Activated gamma-delta T cell treated with Interleukin-2 at 50 U/mL for 16 hours (primary cell): ENCODE results near the gene HAND2.

ENCODE experiments used
- DNase-seq: peaks from one replicate; pipeline ENCODE4 v3.0.0-alpha.2; 2020

The HAND2 gene

DNA sequence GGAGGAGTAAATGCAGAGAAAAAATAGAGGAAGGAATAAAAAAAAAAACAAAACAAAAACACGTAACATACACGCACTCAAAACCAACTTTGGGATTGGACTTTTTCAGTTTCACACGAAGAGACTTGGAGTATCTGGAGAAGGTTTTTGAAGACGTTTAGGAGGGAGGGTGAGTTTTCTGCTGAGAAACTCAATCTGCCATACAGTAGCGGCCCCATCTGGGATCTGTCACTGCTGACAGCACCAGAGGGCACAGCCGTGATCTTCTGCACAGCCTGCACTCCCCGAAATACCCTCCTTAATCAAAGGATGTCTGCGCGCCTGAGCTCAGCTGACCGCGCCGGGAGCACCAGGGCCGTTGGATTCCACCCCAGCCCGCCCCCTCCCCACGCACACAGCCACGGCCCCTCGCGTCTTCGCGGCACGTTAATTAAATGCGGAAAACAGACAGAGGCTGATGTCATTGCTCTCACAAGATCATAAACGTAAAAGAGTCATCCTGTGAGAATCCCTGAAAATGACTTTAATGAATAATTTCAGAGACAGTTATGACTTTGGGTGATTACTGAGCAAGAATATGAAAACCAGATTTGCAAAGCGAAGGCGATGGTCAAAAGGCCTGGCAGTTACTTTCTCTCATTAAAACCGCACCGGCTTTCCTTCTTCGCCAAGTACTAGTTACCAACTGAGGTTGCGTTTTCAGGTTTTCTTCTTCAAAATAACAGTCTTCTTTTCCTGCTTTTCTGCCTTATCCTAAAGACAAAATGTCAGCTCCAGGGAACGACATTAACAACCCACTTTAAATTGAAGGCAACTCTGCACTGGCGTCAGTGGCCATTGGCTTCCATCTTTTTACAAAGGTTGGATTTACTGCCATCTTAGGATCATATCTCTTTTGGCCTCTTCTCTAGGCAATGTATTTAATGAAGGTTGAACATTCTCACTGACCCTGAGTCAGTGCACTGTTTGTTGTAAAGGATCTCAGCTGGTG lies 10.6 kb downstream of the HAND2 start:
- DNase-seq: no peak

DNA sequence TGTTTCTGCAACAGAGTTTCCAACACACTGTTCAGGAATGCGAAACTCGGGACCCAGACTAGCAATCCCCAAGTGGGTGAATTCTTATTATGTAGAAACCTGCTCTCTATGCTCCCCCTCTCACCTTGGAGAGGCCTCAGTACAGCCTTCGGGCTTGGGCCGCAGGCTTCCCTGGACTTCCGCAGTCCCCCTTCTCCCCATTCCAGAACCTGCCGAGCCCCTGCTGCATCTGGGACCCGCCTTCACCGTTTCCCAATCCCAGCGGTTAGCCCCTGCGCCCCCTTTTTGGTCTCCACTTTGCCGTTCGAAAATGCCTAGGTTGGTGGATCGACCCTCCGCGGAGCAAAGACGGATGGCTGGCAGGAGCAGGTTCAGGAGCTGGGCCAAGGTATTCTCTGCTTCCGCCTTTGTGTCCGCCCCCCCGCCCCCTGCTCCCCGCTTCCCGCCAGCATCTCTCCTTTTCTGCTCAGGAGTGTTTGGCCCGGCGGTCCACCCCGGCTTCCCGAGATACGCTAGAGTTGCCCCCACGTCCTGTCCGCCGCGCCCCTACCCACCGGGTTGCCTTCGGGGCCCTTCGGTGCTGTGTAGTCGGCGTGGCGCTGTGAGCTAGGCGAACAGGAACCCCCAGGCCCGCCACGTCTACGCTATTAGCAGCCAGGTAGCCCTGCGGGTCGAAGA lies 11.5 kb downstream of the HAND2 start:
- no peak for DNase-seq

DNA sequence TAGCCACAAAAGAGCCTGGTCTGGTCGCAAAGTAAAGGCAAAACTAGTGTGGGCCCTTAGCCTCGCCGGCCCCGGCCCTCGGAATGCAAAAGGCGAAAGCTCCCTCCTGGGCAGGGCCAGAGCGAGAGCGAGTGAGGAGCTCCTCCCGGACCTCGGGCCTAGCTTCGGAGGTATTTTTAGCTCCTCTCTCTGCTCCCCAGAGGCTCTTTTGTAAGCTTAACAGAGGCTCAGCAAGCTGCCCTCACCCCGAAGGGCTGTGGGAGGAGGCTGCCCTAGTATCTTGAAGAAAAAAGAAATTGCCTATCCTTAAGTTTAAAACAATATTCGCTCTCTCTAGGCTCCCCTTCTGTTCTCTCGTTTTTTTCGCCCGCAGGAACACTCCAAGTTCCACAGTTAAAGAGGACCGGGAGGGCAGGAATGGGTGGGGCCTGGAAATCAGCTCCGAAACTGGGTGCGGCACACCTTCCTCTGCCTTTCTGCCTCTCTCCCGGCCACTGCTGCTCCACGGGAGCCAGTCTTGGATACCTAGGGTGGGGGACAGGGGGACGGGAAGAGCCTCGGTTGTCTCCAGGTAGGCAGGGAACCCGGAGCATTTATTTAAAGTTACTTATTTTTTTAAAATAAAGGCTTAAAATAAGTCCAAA lies 12.1 kb downstream of the HAND2 start:
- no peak for DNase-seq

DNA sequence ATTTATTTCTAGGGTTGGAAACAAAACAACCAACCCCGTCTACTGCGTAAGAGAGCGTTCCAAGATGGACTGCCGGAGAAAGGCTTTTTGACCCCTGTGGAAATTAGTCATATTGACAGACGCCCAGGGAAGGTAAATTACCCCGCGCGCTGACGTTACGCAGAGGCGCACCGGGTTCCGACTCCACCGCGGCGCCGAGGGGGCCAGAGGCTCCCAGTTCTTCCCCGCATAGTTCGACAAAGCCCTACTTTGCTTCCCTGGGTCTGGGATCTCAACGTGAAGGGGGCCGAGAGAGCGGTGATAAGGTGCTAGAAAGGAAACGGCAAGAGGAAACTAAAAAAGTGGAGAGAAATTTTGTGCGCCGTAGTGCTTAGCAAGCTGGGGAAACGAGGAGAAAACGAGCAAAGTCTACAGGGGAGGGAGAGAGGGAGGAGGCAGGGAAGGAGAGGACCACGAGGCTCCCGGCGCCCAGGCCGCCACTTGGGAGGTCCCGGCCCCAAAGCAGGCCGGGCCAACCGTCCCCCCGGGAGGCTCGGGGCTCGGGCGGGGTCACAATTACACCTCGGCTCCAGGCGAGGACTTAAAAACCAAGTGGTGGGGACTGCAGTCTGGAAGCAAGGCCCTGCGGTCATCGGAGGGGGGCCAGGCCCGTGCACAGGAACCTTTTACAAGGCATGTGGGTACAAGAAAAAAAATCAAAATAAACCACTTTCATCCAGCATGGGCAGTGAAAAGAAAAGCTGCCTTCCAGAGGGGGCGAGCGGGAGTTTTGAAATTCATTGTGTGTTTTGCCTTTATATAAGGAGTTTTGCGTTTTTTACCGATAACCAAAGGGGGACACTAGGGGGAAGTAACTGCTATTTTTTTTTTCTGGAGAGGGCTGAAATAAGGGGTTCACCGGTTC lies 13.2 kb downstream of the HAND2 start:
- no peak for DNase-seq

DNA sequence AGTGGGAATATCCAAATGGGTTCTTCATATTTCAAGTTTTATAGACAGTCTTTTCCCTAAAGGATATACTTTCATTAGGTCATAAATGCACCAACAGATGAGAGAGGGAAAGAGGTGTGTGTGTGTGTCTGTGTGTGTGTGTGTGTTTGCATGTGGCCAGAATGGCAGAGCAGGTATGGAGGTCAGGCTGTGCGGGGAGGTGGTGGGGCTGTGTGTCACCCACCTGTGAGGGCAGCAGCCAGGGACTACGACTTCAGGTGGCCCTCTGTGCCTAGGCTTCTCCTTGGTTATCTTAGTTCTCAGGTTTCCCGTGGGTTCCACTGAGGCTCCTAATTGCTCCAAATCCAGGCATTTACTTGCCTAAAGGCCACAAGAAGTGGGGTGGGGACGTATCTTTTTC lies 14.6 kb downstream of the HAND2 start:
- DNase-seq: no peak

DNA sequence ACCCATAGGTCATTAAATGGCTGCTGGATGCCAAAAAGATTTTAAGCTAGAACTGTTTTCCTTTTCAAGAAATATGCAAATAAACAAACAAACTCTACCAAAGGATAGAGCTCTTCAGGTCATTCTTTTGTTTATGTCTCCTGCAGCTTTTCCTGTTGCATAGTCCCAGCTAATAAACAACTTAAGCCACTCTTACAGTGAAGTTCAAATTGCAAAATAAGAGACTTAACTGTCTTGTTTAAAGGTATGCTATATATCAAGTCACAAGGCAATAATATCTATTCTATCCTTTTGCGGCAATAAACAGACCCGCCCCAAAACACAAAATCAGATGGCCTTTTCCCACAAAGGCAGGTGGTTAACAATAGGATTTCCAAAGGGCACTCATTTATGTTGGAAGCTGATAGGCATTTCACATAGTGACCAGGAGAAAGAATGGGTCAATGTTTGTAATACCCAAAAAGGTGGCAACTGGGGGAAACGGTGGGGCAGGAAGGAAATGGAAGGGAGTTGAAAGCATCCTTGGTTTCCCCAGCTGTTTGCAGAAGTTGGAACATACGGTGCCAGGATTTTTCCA lies 15.3 kb downstream of the HAND2 start:
- DNase-seq: no peak

DNA sequence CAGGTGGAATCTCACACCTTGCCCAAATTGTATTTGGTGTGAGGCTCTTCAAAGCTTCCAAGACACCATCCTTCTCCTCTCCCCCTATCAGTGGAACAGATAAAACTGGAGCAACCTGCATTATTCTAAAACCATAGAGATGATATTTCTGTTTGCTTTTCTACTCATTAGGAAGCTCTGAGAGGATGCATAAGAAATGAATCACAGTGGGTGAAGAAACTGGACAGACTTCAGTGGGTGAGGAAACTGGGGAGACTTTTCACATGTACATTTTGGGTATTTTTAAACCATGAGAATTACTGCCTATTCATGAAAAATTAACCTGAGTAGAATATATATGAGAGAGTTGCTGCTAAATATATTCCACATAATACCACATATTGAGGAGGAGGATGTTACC lies 16.4 kb downstream of the HAND2 start:
- DNase-seq: no peak

DNA sequence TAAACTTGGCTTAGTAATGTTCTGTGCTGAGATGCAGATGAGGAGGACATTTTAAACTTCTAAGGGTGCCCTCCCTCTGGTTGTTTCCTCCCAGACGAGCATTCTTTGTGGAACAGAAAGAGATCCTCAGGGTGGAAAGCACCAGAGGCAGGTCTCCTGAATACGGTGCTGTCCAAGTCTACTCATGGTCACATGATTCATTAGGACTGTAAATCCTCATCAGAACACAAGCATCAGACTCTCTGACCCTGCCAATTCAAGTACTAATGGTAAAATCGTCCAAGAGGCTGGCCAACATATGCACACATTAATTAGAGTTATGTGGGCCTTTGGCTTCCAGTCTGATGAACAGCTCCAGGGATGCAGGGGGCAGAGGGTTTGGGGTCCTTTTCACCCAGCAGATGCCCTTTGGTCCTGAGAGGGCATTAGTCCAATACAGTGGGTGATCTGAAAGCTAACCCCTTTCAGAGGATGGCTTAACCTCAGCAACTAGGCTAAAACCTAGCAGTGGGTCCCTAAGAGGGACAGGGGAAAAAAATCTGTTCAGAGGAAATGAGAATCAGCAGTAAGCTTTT lies 18.2 kb downstream of the HAND2 start:
- no peak for DNase-seq

DNA sequence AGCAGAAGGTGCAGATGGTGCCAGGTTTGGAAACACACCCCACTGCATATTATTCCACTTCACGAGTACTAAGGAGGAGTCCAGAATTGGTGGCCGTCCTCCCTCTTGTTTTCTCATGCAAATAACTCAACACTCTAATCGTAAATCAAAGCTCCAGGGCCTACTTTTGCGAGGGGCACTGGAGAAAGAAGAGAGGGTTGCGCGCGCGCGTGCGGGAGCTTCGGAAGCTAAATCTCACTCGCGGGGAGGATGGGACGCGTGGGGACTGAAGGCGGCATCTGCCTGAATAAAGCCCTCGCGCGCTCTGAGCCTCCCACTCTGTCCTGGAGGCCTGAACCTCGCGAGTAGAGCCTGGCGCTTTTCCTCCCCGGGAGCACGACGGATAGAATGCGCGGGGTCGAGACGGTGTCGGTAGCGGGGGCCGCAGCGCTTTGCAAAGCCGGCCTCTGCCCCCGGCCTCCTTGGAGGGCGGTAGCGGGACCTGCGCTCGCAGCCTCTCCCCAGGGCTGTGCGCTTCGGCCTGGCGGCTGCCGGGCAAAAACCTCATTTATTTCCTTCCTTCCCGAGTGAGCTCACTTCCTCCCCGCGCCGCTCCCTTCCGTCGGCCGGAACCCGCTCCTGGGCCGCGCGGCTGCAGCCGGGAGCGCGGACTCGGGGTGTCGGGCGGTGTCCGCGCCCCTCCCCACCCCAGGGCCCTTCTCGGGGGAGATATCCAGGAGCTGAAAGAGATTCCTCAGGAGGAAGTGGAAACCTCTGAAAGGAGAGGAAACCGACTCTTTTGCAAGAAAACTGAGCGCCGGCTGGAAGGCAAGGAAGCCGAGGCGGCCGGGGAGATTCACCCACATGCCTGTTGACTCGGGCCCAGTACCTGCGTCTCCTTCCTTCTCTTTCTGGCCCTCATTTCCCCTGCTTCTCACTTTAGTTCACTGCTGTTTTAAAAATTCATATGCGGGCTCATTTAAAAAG lies 20.7 kb downstream of the HAND2 start:
- DNase-seq: no peak

DNA sequence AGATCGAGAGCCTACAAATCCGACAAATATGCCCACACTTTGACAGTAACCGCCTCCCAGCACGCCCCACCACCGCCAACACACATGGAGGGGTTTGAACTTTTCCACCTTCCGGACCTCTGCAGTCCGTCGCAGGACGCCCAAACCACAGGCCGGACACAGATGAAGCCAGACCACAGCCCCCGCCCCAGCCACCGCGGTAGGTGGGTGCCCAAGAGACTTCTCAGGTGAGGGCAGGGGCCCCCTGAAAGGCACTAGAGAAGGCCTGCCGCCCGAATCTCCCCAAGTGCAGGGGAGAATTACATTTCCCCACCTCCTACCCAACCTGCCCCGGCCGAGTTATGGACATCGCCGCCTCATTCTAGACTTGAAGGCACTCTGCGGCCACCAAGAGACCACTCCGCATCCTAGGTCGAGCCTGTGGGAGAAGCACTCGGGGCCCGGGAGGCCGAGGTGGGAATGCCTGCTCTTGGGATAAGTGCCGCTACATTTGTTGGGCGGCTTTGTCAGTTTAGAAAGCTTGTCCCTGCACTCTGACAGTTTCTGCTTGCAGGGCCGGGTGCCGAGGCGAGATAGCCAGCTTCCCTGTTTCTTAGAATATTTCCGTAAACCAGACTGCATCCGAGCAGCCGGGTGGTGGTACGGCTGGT lies 21.5 kb downstream of the HAND2 start:
- no peak for DNase-seq

DNA sequence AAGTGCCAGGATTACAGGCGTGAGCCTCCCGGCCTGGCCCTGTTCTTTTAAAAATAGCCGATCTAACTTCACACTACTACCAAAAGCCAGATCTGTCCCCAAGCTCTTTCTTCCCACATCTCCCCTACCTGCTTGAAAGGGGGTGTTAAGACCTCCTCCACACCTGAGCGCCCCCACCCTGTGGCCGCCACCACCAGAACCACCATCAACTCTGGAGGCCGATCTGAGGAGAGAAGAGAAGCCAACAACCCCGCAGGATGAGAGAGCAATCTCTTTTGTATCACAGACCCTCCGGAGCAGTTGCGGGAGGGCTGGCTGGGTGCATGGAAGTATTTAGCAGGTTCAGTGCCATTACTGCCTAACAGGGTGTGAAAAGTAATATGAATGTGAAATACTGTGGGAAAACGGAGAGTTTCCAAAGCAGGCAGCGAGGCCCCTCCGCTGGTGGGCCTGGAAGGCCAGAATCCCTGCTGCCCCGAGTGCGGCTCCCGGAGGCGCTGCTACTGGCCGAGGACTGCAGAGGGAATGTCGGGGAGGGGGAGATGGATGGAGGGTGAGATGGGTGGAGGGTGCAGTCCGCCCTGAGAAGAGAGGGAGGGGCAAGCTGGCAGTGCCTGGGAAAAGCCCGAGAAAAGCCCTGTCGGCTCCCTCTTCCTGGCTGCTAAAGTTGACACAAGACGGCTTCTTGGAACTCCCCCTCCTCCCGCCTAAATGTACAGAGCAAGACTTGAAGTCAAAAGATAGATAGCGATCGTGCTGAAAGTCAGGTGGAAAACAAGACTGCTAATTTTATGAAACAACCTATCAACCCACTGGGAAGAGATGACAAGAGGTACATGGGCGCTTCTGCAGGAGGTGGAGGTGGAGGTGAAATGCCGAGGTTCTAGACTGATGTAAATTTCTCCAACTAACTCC lies 22.3 kb downstream of the HAND2 start:
- DNase-seq: no peak

DNA sequence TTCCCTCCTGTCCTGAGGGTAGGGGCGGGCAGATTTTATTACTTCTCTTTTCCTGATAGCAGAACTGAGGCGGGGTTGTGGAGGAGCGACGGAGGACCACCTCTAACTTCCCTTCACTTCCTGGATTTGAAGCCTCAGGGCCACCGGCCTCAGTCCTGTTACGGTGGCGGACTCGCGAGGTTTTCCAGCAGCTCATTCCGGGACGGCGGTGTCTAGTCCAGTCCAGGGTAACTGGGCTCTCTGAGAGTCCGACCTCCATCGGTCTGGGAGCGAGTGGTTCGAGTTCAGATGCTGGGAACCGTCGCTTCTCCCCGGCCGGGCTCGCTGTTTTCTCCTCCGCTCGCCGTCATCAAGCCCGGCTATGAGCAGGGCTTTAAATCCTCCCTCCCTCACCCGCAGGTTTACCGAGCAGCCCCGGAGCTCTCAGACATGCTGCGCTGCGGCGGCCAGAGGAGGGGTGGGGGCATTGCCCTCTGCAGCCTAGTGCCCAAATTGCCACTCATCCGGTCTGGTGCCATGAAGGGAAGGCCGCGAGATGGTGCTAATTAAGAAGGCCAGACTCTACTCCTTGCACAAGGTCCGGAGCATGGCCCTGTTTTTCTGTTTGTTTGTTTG lies 23.3 kb downstream of the HAND2 start:
- DNase-seq: no peak

DNA sequence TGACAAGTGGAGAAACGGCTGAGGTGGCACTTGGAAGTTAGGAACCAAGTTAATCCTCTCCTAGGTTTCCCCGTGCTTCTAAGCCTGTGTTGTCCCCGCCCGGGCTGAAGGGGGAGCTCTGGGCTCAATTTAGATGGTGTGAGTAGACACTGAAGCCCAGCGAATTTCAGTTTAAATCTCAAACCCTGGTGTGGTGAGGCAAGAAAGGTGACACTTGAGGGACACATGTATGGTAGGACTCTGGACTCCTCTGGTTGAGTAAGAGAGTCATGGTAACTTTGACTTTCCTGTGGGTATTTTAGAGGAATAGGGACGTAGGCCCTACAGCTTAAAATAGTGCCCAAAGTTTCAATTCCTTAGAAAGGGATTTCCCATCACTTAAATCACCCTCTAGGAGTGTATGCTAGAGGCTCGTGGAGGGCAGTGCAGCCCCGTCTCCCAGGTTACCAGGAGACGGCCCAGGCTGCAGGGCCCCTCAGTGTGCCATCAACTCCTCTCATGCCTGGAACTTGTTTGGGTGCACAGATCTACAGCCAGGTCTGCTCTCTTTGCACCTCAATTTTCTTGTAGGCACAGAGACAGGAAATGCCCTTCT lies 24.0 kb downstream of the HAND2 start:
- no peak for DNase-seq

DNA sequence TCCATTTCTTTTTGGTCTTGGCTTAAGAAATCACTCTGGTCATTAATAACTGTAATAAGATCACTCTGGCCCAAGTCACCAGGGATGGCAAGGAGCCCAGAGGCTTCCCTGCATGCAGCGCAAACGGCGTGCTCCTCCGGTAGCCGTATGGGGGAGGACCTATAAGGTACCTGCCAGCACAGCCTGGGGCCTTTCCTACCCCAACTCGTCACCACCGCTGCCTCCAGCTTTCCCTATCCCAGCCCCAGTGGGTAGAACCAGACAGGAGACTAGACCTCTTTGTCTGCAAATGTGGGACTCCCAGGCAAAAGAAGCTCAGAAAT lies 25.9 kb downstream of the HAND2 start:
- DNase-seq: no peak

DNA sequence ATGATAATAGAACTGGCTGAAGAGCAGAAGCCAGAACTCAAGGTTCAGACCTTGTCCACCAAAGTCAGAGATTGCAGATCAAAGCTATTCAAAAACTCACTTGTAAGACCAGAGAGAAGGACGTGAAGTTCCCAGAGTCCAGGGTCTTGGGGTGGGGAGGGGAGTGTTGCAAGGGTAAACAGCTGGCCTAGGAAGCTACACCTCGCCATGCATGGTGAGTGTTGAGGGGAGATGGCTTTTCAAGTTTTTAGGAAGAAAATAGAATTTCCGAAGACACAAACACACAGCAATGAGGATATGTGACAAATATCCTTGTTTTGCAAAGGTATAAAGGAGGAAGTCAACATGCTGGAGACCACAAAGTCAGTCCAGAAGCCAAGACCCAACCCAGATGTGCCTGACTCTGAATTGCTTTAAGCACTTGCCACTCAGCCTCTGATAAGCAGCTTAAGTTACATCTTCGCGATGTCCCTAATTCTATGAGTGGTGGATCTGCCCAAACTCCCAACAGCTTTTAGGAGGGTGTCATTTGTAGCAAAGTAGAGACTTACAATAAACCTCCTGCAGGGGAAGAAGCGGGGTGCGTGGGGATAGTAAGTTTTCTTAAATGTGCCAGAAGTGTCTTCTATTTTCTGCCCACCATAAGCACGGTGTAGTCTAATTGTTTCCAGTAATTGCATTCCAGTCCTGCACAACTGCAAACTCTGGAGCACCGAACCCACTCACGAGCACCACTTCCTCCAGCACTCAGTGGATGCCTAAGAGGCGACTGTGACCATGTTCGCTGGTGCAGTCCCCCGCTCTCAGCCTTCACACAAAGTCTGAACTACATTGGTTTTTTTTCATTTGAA lies 26.5 kb downstream of the HAND2 start:
- no peak for DNase-seq

DNA sequence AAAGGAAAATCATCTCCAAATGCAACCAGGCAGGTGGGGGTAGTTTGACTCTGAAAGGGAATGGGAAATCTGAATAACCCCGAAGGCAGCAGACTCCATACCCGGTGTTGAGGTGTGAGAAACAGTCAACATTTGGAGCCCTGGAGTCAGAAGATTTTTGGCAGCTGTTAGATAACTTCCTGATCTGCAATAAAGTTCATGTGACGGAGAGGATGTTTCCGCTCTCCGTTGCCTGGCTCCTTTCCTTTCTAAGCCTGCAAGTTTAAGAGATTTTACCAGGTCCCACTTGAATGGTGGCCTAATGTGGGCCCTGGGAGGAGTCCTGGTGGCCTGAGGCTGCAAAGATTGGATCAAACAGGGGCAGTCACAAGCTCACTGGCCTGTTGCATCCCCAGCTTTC lies 27.7 kb downstream of the HAND2 start:
- DNase-seq: no peak

DNA sequence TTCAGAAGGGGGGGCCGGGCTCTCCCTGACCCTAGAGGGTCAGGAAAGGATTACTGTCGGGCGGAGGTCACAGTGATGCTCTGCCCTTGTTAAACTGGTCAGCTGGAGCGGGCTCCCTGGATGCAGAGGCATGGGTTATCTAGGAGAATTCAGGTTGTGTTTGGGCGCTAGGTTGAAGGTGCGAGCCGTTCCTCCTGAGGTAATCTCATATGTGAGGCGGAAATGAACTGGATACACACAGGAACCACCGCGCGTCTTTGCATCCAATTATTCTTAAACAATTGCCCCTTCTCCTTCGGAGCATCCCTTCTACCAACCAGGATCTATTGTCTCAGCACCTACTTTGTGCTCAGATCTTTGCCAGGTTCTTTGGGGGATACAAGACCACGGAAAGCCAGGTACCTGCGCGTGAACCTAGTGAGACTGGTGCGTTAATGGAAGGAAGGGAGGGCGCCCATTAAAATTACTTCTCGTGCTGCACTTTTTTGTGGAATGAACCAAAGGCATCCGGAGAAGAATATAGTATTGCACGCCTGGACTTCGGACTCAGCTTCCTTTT lies 28.4 kb downstream of the HAND2 start:
- no peak for DNase-seq
